ENCODE results near the gene OSBPL7.
"Not testable (repeated sequence)": the region's sequence is repeated elsewhere in the genome, so short reads cannot be mapped to it uniquely, and the experiment has no call there.

The OSBPL7 gene

DNA sequence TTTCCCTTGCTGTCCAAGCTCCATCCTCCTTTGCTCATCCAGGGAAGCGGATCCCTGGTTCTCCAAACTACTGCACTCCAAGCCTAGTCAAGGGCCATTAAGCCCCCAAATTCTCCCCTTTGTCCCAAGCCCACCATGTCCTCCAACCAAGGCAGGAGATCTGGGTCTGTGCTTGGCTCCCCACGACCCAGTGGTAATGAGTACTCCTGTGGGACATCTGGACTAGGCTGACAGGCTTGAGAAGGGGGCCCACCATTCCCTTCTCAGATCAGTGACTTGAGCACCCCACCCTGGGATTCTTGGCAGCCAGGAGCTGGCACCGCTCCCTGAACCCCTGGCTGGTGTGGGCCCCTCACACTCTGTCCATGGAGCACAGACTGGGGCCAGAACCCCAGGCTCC, 17.1 kb downstream of the OSBPL7 start:
- DNase-seq (ENCODE audit: low spot score) = no peak

DNA sequence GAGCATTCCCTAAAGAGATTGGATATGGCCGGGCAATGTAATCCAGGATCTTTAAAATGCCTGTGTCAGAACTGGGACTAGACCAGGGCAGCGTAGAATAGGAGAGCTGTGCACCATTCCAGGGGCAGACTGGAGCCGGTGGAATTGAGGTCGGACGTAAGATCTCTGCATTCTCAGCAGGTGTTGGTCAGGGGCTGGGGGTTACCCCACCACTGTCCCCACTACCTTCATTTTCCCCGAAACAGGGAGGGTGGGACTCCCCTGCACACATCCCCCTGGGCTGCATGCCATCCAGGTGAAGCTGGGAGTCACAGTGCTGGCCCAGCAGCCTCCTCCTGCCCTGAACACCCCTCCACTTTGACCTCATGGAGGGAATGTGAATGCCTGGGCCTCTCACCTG, 17.8 kb downstream of the OSBPL7 start:
- DNase-seq (ENCODE audit: low spot score) = no peak

DNA sequence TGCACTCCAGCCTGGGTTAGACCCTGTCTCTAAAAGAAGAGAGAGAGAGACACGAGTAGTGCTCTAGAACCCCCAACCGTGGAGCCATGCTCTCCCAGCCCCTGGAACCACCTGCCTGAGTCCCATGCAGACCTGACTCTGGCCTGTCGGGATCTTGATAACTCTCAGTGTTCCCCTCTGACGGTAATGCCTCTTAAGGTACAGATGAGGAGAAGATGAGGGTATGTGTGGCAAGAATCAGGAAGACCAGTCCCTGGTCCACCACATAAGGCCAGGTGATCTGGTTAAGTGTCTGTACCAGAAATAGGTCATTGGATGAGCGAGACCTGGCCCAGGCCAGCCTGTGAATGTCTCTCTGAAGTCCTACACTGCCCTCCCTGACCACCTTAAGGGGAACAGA, 18.4 kb downstream of the OSBPL7 start:
- DNase-seq (ENCODE audit: low spot score) = no peak

DNA sequence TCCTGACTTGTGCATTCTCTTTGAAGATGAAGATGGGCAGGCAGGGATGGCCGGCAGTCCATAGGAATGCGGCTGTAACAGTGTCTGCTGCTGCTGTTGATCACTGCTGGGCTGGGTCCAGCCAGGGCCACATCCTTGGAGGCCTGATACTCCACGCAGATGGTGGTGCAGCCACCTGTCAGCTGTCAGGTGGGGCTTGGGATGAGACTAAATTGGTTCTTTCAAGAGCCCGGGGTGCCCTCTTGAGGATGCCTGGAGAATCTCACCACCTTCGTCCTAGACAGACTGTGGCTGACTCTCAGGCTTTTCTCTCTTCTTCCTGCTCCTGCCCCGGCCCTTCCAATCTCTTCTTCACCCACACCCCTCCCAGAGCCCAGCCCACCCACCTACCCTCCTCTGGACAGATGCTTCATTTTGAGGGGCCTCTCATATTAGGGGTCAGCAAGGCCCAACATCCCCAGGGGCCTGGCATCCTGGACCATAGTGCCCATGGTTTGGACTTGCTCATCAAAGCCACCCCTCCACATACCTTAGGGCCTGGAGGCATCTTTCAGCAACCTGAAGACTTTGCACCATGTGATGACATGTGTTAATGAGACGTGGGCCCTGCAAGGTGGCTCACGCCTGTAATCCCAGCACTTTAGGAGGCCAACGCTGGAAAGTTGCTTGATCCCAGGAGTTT, 19.1 kb downstream of the OSBPL7 start:
- DNase-seq (ENCODE audit: low spot score) = peak; percentile 69

- DNase-seq (ENCODE audit: low spot score) = no peak
Measured at GRCh38 chr17:47801906-47802305, 19.7 kb downstream of the OSBPL7 start.

DNA sequence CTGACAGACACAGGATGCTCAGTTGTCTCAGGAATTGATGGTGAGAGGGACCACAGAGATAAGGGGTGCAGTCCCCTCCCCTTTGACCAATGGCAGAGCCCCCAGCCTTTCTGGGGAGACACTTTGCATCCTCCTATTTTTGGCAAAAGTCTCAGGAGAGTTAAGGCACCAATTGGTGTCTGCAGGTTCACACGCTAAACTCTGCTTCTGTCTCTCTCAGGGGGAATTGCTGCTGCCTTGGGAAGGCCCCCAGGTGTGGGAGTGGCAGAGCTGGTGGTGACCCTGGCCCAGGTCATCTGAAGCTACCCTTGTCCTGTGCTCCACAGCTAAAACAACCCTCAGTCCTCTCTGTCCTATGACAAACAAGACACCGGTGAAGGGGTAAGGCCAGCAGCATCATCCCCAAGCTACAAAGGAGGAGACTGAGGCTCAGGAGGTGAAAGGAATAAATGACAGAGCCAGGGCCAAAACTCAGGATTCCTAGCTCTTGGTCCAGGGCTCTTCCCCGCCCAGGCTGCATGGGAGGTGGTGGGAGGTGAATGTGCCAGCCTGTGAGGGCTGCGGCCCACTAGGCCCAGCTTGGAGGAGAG, 20.3 kb downstream of the OSBPL7 start:
- DNase-seq (ENCODE audit: low spot score) = no peak

- no peak for DNase-seq (ENCODE audit: low spot score)
Measured at GRCh38 chr17:47800686-47801085, 20.9 kb downstream of the OSBPL7 start.

GRCh38 chr17:47797797-47798196, 23.8 kb downstream of the OSBPL7 start:
- no peak for DNase-seq (ENCODE audit: low spot score)

DNA sequence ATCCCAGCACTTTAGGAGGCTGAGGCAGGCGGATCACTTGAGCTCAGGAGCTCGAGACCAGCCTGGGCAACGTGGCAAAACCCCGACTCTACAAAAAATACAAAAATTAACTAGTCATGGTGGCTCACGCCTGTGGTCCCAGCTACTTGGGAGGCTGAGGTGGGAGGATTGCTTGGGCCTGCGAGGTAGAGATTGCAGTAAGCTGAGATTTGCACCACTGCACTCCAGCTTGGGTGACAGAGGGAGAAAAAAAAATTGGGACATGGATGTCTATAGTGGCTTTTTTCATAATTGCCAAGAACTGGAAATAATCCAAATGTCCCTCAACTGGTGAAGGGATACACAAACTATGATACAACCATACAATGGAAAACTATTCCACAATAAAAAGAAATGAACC, 28.6 kb downstream of the OSBPL7 start:
- DNase-seq (ENCODE audit: low spot score) = no peak

DNA sequence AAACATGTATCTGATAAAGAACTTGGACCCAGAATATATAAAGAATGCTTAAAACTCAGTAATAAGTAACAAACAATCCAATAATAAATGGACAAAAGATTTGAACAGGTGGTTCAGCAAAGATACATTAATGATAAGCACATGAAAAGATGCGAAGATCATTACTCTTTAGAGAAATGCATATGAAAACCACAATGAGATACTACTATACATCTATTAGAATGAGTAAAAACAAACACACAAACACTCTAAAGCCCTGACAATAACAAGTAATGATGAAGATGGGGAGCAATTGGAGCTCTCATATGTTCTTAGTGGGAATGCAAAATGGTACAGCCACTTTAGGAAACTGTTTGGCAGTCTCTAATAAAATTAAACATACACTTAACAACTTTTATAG, 29.1 kb downstream of the OSBPL7 start:
- no peak for DNase-seq (ENCODE audit: low spot score)

GRCh38 chr17:47791025-47791424, 30.6 kb downstream of the OSBPL7 start:
- DNase-seq (ENCODE audit: low spot score) = no peak

- peak; percentile 51 for DNase-seq (ENCODE audit: low spot score)
Measured at GRCh38 chr17:47789611-47790561, 31.7 kb downstream of the OSBPL7 start.

DNA sequence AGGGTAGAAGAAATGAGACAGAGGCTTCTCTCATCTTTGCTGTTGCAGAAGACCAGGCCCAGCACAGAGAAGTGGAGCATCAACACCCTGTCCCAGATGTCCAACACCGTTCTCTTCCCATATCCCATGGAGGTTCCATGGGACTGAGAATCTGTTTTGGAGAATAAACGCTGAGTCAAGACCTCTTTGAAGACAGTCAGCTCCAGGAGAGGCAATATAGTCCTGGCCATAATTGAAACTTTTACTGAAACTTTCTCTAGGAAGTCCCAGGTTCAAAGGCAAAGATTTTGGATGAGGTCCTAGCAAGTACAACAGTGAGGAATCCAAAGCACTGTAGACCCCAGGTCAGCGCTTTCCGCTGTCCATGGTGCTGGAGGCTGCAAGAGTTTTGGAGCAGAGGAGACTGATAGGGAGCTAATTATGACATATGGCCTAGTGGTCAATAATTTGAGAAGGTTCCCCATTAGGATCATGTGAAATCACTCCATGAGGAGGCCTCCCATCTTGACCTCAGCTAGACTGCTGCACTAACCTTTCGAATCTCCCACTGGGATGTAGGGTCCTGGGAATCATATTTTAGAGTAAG, 36.0 kb downstream of the OSBPL7 start:
- DNase-seq (ENCODE audit: low spot score) = no peak

DNA sequence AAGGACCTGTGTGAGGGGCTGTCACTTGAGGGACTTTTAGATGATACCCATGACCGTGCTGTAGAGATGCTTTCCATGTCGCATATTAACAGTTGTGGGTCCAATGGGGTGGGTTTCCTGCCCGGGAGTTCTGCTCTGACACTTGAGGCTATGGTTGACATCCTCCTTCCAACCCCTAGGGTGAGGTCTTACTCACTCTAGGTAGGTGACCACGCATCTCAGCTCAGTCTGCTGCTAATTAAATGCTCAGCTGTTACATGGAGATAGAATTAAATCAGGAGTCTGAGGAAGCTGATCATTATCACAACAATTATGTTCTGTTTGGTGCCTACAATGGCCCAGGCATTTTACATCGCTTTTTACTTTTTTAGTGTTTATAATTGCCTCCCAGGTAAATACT, 40.2 kb downstream of the OSBPL7 start:
- DNase-seq (ENCODE audit: low spot score) = no peak

GRCh38 chr17:47778184-47778635, 43.4 kb downstream of the OSBPL7 start:
- DNase-seq (ENCODE audit: low spot score) = no peak

- DNase-seq (ENCODE audit: low spot score) = peak; percentile 55
Measured at GRCh38 chr17:47776330-47777197, 45.0 kb downstream of the OSBPL7 start.

DNA sequence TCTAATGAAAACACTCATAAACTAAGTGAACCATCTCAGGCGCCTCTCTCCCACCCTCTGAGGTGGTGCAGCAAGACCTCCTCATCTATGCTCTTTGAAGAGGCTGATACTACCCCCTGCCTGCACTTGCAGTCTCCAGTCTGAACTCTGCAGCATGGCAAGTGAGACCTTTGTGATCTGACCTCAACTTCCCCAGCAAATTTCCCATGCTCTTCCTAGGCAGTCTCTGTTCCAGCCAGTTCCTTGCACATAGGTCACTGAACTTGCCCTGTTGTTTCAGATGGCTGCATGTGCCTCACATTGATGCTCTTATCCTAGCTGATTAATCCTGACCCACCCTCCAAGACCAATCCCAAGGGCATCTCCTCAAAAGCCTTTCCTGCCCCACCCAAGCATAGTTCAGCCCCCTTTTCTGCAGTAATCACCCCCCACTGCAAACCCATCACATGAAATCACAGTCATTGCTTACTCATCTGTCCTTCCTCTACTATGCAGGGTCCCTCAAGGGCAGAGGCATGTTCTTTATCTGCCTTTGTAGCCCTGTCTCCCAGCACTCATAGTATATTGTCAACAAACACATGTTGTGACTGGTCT, 46.5 kb downstream of the OSBPL7 start:
- no peak for DNase-seq (ENCODE audit: low spot score)

- DNase-seq (ENCODE audit: low spot score) = no peak
Measured at GRCh38 chr17:47774331-47774730, 47.3 kb downstream of the OSBPL7 start.

GRCh38 chr17:47773649-47774048, 47.9 kb downstream of the OSBPL7 start:
- not testable (repeated sequence) for DNase-seq (ENCODE audit: low spot score)

GRCh38 chr17:47763913-47764582, 57.5 kb downstream of the OSBPL7 start:
- DNase-seq (ENCODE audit: low spot score) = peak; percentile 36

DNA sequence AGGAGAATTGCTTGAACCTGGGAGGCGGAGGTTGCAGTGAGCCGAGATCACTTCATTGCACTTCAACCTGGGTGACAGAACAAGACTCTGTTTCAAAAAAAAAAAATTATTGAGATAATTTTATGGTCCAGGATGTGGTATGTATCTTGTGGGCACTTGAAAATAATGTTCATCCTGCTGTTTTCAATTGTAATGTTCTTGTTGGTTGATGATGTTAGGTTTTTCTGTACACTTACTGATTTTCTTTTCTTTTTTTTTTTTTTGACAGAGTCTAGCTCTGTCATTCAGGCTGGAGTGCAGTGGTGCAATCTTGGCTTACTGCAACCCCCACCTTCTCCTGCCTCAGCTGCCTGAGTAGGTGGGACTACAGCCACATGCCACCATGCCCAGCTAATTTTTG, 58.9 kb downstream of the OSBPL7 start:
- no peak for DNase-seq (ENCODE audit: low spot score)

Data from kidney tubule cell (primary cell).